ENCODE data around the gene PRPSAP2.
"Not testable (repeated sequence)": the region's sequence is repeated elsewhere in the genome, so short reads cannot be mapped to it uniquely, and the experiment has no call there.

The PRPSAP2 gene

DNA sequence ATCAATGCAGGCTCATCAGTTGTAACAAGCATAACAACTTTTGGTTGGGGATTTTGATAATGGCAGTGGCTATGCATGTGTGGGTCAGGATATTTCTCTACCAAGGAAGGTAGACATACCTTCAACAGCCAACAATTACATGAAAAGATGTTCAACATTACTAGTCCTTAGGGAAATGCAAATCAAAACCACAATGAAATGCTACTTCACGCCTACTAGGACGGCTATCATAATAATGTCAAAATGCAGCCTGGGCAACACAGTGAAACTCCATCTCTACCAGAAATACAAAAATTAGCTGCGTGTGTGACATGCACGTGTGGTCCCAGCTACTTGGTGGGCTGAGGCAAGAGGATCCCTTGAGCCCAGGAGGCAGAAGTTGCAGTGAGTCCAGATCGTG is 86.7 kb downstream of the PRPSAP2 start:
- DNase-seq (ENCODE audit: low read depth in 2 of 2): no peak

DNA sequence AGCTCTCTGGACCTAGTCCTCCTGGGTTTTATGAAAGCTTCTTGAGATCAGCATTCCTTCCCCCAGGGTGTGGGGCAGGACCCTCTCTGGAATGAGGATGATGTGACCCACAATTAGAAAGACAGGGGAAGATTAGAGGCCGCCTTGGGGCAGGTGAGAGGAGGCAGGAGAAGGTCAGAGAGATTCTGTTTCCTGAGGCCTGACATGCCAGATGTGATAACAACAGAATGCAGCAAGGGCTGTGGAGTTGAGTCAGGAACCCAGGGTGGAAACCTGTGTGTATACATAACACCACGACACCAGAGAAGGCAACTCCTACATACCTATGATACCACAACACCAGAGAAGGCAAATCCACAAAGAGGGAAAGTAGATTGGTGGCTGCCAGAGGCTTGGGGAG is 88.6 kb downstream of the PRPSAP2 start:
- no peak for DNase-seq (ENCODE audit: low read depth in 2 of 2)

DNA sequence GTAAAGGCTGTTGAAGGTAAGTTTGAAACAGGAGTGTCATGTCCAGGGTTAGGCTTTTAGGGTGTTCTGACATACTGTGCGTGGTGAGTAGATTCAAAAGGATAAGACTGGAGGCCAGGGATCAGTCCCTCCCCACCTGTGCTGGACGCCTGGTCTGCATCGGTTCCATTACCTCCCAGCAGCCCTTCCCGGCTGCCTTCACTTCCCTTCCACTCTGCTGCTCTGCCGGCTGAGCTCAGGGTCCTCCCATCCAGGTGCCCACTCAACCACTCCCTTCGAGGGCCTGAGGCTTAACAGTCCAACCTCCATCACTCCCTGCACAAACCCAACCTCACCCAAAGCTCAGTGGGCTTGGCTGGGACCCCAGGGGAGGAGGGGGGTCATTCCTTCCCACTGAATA is 89.9 kb downstream of the PRPSAP2 start:
- no peak for DNase-seq (ENCODE audit: low read depth in 2 of 2)

DNA sequence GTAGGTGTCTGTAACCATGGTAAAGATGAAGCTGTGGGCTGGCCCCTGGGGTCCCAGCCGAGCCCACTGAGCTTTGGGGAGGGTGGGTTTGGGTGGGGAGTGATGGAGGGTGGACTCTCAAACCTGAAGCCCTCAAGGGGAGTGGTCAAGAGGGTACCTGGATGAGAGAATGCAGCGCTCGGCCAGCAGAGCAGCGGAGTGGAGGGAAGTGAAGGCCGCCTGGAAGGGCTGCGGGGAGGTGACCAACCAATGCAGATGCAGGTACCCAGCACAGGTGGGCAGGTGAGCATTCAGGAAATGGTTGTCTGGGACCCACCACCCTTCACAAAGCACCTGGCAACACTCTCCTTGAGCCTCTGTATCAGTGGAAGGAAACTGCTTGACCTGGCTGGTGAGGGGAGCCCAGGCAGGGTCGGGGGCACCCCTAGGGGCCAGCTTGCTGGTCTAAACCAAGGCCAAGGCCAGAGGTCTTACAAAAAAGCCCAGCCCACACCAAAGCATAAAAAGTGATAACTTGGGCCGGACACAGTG is 90.6 kb downstream of the PRPSAP2 start:
- DNase-seq (ENCODE audit: low read depth in 2 of 2): no peak

DNA sequence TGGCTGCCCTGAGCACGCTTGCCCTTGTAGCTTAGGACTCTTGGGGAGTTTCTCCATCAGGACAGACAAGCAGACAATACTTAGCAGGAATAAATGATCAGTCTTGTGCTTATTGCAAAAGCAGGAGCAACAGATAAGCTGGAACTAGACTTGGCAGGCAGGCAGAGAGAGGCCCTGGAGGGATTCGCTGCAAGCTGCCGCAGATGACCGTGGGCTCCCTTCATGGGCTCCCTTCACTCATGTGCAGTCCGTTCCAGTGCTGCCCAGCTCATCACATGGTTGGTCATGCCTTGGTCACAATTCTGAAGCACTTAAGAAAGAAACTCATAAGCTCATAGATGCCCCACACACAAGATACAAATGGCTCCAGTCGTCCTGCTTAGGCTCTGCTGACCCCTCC is 91.6 kb downstream of the PRPSAP2 start:
- no peak for DNase-seq (ENCODE audit: low read depth in 2 of 2)

DNA sequence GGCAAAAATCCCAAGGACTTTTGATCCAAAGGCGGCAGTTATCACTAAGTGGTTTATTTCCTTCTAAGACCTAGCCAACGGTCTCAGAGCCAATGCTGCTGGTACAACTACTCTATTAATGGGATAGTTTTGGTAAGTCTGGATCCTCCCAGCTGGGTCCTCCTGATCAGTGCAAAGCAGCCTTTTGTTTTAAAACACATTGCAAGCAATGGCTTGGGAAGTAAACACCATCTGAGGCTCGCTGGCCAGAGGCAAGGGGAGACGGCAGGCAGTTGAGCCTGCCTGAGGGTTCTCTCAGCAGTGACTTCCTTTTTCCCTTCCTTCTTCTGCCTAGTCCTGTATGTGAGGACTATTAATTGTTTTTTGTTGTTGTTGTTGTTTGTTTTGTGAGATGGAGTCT is 92.4 kb downstream of the PRPSAP2 start:
- DNase-seq (ENCODE audit: low read depth in 2 of 2): no peak

DNA sequence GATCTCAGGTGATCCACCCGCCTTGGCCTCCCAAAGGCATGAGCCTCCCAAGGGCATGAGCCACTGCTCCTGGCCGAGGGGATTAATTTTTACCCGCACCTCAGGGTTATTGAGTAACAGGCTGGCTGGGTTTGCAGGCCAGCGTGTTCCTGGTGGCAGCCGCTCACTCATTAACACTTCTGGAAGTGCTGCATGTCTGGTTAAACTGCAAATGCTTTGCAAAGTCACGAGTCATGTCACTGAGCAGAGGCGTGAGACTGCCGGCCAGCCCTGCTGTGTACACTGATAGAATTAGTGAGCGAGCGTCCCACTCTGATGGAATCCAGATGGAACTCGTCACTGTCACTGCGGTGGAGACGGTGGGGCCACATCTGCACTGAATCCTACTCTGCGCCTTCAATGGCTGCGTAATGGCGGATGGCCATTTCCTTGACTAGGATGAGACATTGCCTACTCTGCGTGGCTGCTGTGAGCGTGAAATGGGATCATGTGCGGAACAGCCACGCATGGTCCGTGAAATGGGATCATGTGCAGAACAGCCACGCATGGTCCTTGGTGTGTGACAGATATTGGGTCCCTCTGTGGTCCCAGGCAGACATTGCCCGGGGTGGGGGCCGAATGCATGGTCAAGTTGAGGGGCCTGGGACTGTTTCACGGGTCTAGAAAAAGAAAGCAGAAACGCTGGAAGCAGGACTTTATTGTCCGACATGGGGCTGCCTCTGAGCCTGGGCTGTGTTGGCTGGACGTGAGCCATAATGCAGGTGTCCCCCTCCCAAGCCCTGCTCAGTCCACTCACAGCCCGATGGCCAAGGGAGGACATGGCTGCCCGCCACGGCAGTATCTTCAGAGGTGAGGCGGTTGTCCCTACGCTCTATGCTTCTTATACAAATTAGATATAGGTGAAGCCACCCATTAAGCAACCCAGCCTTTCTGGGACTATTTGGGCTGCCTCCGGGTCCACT is 93.3 kb downstream of the PRPSAP2 start:
- DNase-seq (ENCODE audit: low read depth in 2 of 2): no peak

DNA sequence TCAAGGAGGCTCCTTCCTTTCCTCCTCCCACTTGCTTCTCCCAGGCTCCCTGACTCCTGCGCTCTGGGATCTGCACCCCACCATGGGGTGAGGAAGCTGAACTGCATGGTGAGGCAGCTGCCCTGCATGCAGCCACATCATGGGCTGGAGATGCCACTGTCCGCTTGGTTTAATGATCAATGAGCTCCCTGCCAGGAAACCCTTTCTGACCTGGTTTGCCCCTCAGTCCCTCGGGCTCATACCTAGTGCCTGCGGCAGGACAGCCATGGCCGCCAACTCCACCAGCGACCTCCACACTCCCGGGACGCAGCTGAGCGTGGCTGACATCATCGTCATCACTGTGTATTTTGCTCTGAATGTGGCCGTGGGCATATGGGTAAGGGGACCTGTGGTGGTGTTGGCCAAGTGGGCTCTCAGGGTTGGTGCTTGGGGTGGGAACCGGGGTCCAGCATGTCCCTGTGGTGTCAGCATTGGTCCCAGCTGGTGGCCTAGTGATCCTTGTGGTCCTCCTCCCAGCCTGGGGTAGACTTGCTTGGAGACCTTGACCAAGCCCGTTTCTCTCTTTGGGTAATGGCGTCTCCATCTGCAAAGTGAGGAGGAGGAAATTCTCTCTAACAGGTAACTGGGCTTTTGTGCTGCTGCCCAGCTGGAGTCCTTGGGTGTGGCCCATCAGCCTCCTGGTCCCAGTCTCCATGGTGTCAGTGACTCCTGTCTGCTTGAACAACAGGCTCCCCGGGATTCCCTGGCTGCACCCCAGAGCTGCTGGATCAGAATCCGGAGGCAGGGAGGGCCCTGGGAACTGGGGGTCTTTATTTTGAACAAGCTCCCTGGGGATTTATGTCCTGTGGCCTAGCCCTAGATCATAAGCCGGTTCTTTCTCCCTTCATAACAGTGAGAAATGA is 94.3 kb downstream of the PRPSAP2 start, which contains the start of gene SLC5A10:
Gene SLC5A10 (plus strand): TSS at position 225 of the 902 bp plus-strand sequence. CDS start 41 bp downstream, at position 266.
- no peak for DNase-seq (ENCODE audit: low read depth in 2 of 2)

DNA sequence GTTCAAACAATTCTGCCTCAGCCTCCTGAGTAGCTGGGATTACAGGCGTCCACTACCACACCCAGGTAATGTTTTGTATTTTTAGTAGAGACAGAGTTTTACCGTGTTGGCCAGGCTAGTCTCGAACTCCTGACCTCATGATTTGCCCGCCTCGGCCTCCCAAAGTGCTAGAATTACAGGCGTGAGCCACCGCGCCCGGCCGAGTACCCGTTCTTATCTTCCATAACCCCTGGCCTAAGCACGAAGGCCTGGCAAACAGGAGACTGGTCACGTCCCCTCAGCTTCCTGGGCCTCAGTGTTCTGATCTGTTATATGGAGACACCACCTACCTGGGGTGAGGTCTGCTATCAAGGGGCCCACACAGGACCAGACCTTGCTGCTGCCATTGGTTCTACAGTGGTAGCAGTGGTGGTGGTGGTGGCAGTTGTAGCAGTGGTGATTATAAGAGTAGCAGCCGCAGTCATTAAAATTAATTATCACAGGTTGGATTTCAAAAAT is 95.3 kb downstream of the PRPSAP2 start:
- DNase-seq (ENCODE audit: low read depth in 2 of 2): no peak

DNA sequence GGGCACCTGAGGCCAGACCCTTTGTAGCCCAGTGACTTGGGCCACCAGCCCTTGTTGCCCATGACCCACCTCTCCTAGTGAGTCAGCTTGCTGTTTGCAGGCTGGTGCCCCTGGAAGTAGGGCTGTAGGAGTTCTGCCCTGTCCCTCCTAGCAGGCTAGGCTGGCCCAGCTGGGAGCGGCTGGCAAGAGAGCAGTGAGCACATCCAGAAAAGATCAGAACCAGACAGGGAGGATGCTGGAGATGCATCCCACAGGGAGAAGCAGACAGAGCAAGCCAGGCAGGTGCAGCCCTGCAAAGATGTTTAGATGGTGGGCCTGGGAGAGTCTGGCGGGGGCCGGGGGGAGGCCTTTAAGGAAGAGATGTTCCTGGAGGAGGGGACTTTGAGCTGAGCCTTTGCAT is 96.4 kb downstream of the PRPSAP2 start:
- no peak for DNase-seq (ENCODE audit: low read depth in 2 of 2)

DNA sequence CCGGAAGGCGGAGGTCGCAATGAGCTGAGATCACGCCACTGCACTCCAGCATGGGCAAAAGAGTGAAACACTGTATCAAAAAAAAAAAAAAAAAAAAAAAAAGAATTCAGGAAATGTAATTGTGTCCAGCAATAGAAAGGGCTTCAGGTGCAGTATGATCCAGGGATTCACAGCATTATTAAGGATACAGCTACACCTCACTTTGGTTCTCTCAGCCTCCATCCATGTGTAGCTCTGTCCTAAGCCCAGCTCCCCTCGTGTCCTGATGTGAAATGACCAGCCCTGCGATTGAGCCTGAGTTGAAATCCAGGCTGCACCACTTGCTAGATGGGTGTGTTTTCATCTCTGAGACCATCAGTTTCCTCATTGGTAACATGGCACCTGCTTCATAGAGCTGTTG is 97.1 kb downstream of the PRPSAP2 start:
- no peak for DNase-seq (ENCODE audit: low read depth in 2 of 2)

DNA sequence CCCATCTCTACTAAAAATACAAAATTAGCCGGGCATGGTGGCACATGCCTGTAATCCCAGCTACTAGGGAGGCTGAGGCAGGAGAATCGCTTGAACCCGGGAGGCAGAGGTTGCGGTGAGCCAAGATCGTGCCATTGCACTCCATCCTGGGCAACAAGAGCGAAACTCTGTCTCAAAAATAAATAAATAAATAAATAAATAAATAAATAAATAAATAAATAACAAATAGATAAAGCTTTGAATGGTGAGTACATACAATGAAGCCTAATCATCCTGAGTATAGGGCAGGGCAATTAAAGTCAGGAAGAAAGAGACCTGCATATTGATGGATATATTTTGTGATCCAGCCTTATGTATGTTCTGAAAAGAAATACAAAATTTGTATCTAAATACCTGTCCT is 98.1 kb downstream of the PRPSAP2 start:
- not testable (repeated sequence) for DNase-seq (ENCODE audit: low read depth in 2 of 2)

DNA sequence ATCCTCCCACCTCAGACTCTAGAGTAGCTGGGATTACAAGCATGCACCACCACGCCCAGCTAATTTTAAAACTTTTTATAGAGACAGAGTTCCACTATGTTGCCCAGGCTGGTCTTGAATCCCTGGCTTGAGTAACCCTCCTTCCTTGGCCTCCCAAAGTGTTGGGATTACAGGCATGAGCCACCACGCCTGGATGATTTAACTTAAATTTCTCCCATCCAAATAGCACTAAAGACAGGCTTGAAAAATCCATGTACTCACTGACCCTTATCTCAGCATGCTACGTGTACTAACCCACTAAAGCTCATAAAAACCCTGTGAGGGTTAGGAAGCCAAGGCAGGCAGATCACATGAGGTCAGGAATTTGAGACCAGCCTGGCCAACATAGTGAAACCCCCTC is 98.7 kb downstream of the PRPSAP2 start:
- no peak for DNase-seq (ENCODE audit: low read depth in 2 of 2)

DNA sequence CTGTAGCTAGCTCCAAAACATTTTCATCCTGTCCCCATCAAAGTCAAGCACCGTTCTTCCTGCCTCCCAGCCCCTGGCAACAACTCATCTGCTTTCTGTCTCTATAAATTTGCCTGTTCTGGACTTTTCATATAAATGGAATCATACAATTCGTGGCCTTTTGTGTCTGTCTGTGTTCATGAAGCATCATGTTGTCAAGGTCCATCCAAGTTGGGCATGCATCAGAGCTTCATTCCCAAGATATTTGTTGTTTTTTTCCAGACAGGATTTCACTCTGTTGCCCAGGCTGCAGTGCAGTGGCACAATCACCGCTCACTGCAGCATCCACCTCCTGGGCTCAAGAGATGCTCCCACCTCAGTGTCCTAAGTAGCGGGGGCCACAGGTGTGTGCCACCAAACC is 99.9 kb downstream of the PRPSAP2 start:
- no peak for DNase-seq (ENCODE audit: low read depth in 2 of 2)

DNA sequence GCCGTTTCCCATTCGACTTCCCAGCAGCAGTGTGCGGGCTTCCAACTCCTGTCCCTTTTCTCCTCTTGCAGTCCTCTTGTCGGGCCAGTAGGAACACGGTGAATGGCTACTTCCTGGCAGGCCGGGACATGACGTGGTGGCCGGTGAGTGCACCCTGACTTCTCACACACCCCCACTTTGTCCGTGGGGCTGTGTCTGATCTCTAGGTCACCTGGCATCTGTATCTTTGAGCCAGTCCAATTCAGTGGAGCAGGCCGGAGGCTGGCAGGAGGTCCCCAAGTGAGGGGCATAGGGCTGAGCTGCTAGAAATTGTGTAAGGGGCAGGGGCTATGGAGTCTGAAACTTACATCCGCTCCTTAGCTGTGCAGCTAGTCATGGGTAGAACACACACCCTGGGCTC is 100.7 kb downstream of the PRPSAP2 start:
- no peak for DNase-seq (ENCODE audit: low read depth in 2 of 2)

DNA sequence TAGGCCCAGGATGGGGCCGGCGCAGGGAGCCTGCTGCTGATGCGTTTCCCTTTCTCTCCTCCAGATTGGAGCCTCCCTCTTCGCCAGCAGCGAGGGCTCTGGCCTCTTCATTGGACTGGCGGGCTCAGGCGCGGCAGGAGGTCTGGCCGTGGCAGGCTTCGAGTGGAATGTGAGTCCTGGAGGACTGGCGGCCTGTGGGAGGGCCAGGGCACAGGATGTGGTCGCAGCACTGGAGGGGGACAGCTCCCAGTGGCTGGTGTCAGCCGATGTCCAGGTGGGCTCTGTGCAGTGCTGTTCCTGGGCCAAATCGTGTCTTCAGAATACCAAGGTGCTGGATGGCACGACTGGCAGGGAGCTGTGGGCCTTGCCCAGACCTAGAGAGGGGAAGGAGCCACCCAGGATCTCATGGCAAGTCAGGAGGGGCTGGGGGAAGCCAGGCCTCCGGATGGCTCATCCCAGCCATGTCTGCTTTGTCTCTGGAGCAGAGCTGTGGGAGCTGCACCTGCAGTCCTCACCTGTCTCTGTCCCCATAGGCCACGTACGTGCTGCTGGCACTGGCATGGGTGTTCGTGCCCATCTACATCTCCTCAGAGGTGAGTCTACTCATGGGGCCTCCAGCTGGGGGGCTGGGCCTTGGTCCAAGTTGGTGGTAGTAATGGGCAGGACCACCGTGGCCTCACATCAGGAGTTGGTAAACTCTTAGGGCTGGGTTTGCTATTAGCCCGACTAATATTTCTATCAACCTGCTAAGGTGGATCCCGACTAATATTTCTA is 101.3 kb downstream of the PRPSAP2 start:
- no peak for DNase-seq (ENCODE audit: low read depth in 2 of 2)

DNA sequence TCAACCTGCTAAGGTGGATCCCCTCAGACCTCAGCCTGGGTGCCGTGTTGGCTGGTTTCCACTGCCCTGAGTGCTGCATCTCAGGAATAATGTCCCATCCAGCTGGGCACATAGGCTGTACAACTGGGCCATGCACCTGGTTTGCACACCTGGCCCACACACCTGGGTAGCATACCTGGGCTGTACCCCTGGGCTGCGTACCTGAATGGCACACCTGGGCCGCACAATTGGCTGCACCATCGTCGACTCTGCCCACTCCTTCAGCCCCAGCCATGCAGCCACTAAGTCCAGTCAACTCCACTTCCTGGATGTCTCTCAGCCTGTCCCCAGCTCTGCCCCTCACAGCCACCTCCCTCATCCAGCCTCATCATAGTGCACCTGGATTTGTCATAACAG is 101.9 kb downstream of the PRPSAP2 start:
- no peak for DNase-seq (ENCODE audit: low read depth in 2 of 2)

DNA sequence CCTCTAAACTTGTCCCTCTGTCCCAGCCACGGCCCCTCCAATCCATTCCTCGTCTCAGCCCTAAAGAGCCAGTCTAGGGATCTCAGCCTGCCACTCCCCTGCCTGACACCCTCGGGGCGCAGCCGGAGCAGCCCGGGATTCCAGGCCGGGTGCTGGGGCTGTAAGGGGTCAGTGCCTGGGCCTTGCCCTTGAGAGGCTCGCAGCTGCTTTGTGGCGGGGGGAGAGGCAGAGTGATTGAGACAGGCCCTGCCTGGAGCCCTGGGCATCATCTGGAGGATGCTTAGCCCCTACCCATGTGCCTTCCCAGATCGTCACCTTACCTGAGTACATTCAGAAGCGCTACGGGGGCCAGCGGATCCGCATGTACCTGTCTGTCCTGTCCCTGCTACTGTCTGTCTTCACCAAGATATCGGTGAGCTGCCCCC is 102.3 kb downstream of the PRPSAP2 start:
- DNase-seq (ENCODE audit: low read depth in 2 of 2): no peak

DNA sequence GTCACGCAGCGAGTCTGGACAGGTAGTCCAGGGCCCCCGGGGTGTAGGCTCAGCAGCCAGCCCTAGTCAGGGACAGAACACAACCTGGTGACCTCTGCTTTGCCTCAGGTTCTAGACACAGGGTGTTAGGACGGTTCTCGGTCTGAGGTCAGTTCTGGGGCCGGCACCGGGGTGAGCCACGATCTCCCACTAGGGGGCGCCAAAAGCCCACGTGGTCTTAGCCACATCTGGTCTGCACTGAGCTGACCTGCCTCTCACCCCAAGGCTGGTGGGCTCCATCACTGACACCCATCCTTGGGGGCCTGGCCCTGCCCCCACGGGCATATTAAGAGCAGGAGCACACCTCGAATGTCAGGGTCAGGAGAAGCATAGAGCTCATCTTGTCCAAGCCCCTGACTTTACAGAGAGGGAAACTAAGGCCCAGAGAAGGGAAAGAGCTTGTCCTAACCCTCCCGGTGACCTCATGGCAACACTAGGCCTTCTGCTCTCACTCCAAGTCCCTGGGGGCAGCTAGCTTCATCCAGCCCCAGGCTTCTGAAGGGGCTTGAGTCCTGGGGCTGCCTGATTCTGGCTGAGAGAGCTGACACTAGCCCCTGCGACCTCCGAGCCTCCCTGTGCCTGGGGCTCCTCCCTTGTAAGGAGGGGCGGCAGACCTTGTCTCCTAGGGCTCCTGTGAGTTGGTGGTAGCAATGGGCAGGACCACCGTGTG is 103.0 kb downstream of the PRPSAP2 start:
- peak; percentile 53 to 62 for DNase-seq (ENCODE audit: low read depth in 2 of 2)

DNA sequence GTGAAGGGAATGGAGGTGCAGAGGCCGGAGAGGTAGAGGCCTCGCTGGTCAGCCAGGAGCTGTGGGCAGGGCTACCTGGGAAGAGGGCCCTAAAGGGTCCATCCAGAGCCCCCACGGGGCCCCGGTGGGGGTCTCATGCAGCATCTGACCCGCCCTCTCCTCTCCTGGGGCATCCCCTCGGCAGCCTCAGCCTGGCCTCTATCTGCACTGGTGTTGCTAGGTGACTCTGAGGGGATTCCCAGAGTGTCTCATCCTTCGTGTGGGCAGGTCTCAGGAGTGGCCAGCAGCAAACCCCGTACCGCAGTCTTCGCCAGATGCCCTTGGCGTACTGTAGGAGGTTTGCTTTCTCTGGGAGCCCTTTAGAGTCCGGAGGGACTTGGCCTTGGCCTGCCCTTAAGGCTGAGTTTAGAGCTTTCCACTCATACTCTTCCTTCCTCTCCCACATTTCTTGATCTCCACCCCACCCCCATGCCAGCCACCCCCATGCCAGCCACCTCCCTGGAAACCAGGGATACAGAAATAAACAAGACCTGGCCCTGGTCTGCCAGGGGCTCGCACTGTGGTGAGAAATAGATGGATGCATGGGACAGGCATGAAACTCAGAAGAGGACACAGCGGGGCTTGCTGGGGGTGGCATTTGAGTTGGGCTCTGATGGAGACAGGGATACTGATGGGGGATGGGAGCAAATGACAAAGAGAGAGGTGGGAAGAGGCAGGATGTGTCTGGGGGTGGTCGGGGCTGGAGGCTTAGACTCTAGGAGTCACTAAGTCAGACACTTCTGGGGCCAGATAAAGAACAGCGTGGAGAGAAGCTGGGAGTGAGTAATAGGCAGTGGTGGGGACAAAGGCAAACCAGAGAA is 103.9 kb downstream of the PRPSAP2 start:
- no peak for DNase-seq (ENCODE audit: low read depth in 2 of 2)

Data from stimulated activated CD8-positive, alpha-beta memory T cell treated with anti-CD3 and anti-CD28 coated beads, Interleukin-7, amount 100 ng/mL, for 4 hours (primary cell).